Occipital lobe (tissue), 2 donors: ENCODE results near the gene FSCN2. TPM values are rescaled to one million over a fixed set of nuclear protein-coding genes. Genes with fewer than 3 reads are reported as not detected.
A peak's percentile ranks its signal among the peaks of the same experiment; 100 is the strongest.

Experiments used
- DNase-seq: peaks from one replicate; lab custom pipeline; 2025; lab: John Stamatoyannopoulos, UW
- total RNA-seq: library from RNA; depleted of rRNA; stranded (reverse); fragments of >200 nt; gene quantifications from one replicate; pipeline ENCODE4 v1.2.3, GENCODE V29; 2014

The FSCN2 gene
- total RNA-seq, 1 donor from 2014 or later = 5.6 TPM

- no peak for DNase-seq
These were observed 37.9 kb upstream of the FSCN2 start for GRCh38 chr17:81489998-81490992.

DNA sequence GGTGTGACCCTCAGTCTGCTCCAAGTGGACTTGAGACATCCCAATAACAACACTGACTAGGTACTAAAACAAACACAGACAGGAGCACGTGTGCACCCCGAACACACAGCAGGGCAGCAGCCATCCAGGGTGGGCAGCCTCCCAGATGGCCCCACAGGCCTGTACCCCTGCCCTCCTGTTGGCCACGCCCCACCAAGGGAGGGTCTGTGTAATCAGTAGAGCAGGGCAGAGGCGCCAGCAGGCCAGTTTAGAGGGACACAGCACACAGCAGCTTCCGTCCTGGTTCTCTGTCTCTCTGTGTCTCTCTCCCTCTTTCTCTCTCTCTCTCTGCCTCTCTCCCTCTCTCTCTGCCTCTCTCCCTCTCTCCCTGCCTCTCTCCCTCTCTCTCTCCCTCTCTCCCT is 37.0 kb upstream of the FSCN2 start:
- DNase-seq = no peak

GRCh38 chr17:81491761-81492160 is 36.4 kb upstream of the FSCN2 start:
- DNase-seq = no peak

GRCh38 chr17:81492202-81492601 is 36.0 kb upstream of the FSCN2 start:
- DNase-seq = no peak

DNA sequence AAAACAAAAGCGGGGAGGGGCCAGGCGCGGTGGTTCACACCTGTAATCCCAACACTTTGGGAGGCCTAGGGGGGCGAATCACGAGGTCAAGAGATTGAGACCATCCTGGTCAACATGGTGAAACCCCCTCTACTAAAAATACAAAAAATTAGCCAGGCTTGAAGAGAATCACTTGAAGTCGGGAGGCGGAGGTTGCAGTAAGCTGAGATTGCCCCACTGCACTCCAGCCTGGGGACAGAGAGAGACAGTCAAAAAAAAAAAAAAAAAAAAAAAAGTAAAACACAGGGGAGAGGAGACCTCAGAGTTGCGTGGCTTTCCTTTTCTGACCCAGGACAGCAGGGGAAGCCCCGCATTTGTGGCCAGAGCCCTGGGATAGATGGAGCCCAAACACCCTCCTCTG is 35.5 kb upstream of the FSCN2 start:
- no peak for DNase-seq

GRCh38 chr17:81493198-81494038 is 34.8 kb upstream of the FSCN2 start:
- no peak for DNase-seq

DNA sequence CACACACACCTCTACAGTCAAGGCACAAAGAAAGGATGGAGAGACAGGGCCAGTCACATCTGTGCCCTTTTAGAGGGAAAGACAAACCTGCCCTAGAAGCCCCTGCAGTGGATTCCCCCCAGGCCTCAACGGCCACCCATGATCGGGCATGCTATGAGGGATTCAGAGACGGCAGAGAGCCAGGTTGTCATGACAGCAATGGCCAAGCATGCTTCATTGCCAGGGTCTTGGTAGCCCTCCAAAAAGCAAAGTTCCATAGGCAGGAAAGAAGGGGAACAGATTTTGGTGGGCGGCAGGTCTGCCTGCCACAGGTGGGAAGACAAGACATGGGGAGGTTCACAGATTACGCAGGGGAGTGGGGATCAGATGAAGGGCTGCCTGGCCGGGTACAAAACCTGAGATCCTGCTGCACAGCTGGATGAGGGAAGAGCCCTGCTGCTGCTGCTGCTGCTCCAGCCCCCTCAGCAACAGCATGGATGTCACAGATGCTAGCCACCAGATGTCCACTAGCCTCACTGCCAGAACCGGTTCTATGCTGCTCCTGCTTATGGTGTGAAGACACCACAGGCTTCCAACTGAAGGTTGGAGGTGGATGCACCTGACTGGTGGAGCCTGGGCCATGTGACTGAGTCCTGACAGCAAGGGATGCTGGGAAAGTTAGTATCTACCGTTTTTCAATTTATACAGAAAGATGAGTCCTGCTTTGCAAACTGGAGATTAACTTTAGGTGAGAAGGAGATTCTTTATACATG is 33.4 kb upstream of the FSCN2 start:
- DNase-seq = peak; percentile 67

DNA sequence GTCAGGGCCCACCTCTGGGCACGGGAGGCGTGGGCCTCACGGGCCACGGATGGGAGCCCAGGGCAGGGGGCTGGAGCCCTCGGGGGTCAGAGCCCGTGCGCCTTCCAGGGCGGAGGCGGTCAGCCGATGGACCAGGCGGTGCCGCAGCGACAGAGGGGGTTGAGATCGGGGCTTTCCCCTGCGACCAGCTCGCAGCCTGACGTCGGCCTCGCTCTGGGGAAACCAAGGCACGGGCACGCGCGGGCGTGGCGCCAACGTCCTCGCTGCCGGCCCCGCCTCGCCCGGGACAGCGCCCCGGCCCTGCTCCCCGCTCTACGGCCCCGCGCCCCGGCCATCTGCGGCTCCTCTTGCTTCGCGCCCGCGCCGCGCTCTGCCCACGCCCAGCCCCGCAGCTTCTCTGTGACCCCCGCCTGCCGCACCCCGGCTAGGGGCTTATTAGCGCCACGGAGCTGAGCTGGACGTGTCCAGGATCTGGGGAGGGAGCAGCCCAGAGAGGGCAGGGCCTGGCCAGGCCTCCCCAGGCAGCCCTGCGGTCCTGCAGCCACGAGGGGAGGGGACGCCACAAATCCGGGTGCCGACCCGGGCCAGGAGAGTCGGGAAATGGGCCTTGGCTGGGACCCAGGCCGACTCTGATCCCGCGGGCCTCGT is 29.1 kb upstream of the FSCN2 start:
- DNase-seq = no peak

GRCh38 chr17:81499601-81499970 is 28.6 kb upstream of the FSCN2 start:
- no peak for DNase-seq

DNA sequence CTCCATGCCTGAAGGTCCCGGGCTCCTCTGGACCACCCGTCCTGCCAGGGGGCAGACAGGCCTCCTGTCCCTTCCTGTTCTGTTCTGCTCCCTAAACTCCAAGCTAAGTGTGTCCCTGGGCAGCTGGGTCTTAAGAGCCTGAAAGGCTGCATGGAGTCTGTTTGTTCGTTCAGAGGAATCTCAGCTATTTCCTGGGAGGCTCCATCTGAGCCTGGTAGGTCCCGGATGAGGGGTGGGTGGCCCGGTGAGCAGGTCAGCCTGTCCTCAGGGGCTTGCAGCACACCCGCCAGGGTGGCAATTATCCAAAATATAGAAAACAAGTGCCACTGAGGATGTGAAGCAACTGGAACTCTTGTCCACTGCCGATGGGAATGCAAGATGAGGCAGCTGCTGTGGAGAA is 28.1 kb upstream of the FSCN2 start:
- no peak for DNase-seq

- DNase-seq = no peak
These were observed 25.6 kb upstream of the FSCN2 start for GRCh38 chr17:81502471-81503017.

- DNase-seq = no peak
These were observed 24.6 kb upstream of the FSCN2 start for GRCh38 chr17:81503619-81504018.

- no peak for DNase-seq
These were observed 19.5 kb upstream of the FSCN2 start for GRCh38 chr17:81508639-81509206.

GRCh38 chr17:81509207-81509971 is 18.8 kb upstream of the FSCN2 start:
- DNase-seq = no peak

GRCh38 chr17:81509972-81510784 is 18.0 kb upstream of the FSCN2 start:
- DNase-seq = no peak

DNA sequence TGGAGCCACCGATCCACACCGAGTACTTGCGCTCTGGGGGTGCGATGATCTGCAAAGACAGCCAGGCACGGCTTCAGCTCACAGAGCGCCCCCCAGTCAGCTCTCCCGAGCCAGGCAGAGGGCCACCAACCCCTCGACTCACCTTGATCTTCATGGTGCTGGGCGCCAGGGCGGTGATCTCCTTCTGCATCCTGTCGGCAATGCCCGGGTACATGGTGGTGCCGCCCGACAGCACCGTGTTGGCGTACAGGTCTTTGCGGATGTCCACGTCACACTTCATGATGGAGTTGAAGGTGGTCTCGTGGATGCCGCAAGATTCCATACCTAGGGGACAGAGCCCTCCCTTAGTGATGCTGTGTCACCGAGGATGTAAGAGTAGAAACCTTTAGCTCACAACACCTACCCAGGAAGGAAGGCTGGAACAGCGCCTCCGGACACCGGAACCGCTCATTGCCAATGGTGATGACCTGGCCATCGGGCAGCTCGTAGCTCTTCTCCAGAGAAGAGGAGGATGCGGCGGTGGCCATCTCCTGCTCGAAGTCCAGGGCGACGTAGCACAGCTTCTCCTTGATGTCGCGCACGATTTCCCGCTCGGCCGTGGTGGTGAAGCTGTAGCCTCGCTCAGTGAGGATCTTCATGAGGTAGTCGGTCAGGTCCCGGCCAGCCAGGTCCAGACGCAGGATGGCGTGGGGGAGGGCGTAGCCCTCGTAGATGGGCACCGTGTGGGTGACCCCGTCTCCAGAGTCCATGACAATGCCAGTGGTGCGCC is 17.2 kb upstream of the FSCN2 start:
- DNase-seq = no peak

DNA sequence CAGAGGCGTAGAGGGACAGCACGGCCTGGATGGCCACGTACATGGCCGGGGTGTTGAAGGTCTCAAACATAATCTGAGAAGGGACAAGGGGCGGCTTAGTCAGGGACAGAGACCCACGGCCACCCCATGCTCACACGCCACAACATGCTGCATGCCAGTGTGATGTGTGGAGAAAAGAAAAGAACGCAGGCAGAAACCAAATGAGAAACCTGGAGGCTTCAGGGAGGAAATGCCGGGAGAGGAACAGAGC is 16.7 kb upstream of the FSCN2 start:
- DNase-seq = no peak

- DNase-seq = no peak
These were observed 16.2 kb upstream of the FSCN2 start for GRCh38 chr17:81511804-81512561.
